ENCODE results near the gene PACRG.

DNA sequence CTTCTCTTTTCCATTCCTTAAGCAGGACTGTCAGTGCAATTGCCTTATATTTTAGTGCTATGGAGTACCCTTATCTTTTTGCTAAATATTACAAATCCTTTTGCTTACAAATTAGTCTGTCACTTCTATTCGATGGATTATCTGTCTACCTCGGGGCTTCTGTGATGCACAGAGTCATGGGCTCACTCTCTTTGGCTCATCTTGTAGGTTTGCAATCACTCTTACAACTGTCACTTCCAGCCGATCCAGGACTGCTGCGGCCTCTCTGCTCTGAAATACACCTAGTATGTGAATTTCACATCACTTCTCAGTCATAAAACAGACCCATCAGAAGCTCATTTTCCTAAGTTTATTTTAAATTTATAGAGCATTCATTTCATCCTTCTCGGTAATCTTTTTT lies 393.5 kb downstream of the PACRG start:
- TF ChIP-seq, protein P1, sequence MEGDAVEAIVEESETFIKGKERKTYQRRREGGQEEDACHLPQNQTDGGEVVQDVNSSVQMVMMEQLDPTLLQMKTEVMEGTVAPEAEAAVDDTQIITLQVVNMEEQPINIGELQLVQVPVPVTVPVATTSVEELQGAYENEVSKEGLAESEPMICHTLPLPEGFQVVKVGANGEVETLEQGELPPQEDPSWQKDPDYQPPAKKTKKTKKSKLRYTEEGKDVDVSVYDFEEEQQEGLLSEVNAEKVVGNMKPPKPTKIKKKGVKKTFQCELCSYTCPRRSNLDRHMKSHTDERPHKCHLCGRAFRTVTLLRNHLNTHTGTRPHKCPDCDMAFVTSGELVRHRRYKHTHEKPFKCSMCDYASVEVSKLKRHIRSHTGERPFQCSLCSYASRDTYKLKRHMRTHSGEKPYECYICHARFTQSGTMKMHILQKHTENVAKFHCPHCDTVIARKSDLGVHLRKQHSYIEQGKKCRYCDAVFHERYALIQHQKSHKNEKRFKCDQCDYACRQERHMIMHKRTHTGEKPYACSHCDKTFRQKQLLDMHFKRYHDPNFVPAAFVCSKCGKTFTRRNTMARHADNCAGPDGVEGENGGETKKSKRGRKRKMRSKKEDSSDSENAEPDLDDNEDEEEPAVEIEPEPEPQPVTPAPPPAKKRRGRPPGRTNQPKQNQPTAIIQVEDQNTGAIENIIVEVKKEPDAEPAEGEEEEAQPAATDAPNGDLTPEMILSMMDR (IDR thresholded peaks at IDR 0.05), result no peak
- TF ChIP-seq EP300 (IDR thresholded peaks at IDR 0.05; ENCODE audit: borderline replicate concordance in 1 of 2, low read depth in 1 of 2, low read length in 1 of 2) (no peak), POLR2AphosphoS5 (IDR thresholded peaks at IDR 0.05; ENCODE audit: low read depth, low read length) (no peak), CHD2 (IDR thresholded peaks at IDR 0.05; ENCODE audit: low read length, partially characterized antibody) (no peak), JUND (IDR thresholded peaks at IDR 0.05) (no peak), RFX5 (IDR thresholded peaks at IDR 0.05; ENCODE audit: low read length) (no peak), RCOR1 (IDR thresholded peaks at IDR 0.05; ENCODE audit: low read length) (no peak)
- TF ChIP-seq, protein P2, sequence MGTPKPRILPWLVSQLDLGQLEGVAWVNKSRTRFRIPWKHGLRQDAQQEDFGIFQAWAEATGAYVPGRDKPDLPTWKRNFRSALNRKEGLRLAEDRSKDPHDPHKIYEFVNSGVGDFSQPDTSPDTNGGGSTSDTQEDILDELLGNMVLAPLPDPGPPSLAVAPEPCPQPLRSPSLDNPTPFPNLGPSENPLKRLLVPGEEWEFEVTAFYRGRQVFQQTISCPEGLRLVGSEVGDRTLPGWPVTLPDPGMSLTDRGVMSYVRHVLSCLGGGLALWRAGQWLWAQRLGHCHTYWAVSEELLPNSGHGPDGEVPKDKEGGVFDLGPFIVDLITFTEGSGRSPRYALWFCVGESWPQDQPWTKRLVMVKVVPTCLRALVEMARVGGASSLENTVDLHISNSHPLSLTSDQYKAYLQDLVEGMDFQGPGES (IDR thresholded peaks at IDR 0.05; ENCODE audit: low read depth, low read length), result no peak
